ENCODE results near the gene TDRD7.

GRCh38 chr9:97374811-97375210 is 37.1 kb upstream of the TDRD7 start:
- TF ChIP-seq YY1 (IDR thresholded peaks at IDR 0.05; ENCODE audit: low read depth, low read length) (no peak), POLR2AphosphoS5 (IDR thresholded peaks at IDR 0.05; ENCODE audit: low read depth, low read length) (no peak), CTCF (IDR thresholded peaks at IDR 0.05; ENCODE audit: control extremely low read depth in 1 of 3, insufficient read depth in 1 of 3, low read depth in 1 of 3, low read length in 3 of 3) (no peak), PHF8 (conservative IDR thresholded peaks at IDR 0.05; ENCODE audit: low read depth, low read length) (no peak), EP300 (IDR thresholded peaks at IDR 0.05; ENCODE audit: borderline replicate concordance in 1 of 2, low read depth in 2 of 2, low read length in 2 of 2) (no peak), TAF1 (IDR thresholded peaks at IDR 0.05; ENCODE audit: low read depth, low read length) (no peak), USF2 (IDR thresholded peaks at IDR 0.05; ENCODE audit: low read length) (no peak), JUND (IDR thresholded peaks at IDR 0.05; ENCODE audit: low read length) (no peak), ATF2 (IDR thresholded peaks at IDR 0.05; ENCODE audit: low read length) (no peak)

Data from H1 (cell line).